PC-9 (cell line): Measurements from ENCODE around the gene AIFM2. TPM values are rescaled to one million over a fixed set of nuclear protein-coding genes. Genes with fewer than 3 reads are reported as not detected.

ENCODE experiments used
- BruUV-seq: library from RNA; stranded (reverse); fragments of 400-500 nt; replicated peaks from 2 replicates; lab custom pipeline; 2021; lab: Mats Ljungman, UMichigan
- CTCF ChIA-PET: fragments of 300-600 bp; sonication (Branson Sonifier 250); formaldehyde crosslinking; loops from one replicate; lab custom pipeline; 2022; ENCODE audit warnings: antibody characterized with exemption; lab: Charles Lee
- POLR2A ChIA-PET: fragments of 300-600 bp; sonication (Branson Sonifier 250); formaldehyde crosslinking; loops from one replicate; lab custom pipeline; 2022; ENCODE audit warnings: antibody characterized with exemption; ENCODE audit not compliant: unreplicated experiment; lab: Charles Lee
- DNase-seq, 2 experiments: peaks; one replicate each; pipeline versions ENCODE4 v3.0.0 to v3.0.0-alpha.2; 2015 to 2022; ENCODE audit warnings: mixed read lengths in 1 of 2
- H2AFZ ChIP-seq: fragments of 200-600 bp; sonication (generic); 2 replicates; pipeline ENCODE4 v1.8.1; 2017; ENCODE audit warnings: antibody characterized with exemption
- H3F3A ChIP-seq: fragments of 200-600 bp; sonication (generic); 2 replicates; pipeline ENCODE4 v1.8.1; 2017; ENCODE audit warnings: antibody characterized with exemption, mild to moderate bottlenecking, low read depth; ENCODE audit not compliant: insufficient read depth
- H3K27ac ChIP-seq: fragments of 200-600 bp; sonication (generic); 2 replicates; pipeline ENCODE4 v1.6.1; 2016; ENCODE audit warnings: mixed run types
- H3K27me3 ChIP-seq: fragments of 200-600 bp; sonication (generic); 2 replicates; pipeline ENCODE4 v1.6.1; 2016; ENCODE audit warnings: low read depth, mixed run types; ENCODE audit not compliant: insufficient read depth
- H3K36me3 ChIP-seq: fragments of 200-600 bp; sonication (generic); 2 replicates; pipeline ENCODE4 v1.6.1; 2016; ENCODE audit warnings: low read depth, mixed run types
- H3K4me1 ChIP-seq: fragments of 200-600 bp; sonication (generic); replicated peaks from 2 replicates; pipeline ENCODE4 v1.6.1; 2016; ENCODE audit warnings: mixed run types; ENCODE audit not compliant: insufficient read depth
- H3K4me2 ChIP-seq: fragments of 200-600 bp; sonication (generic); 2 replicates; pipeline ENCODE4 v1.6.1; 2017; ENCODE audit warnings: mixed run types
- H3K4me3 ChIP-seq: fragments of 200-600 bp; sonication (generic); 2 replicates; pipeline ENCODE4 v1.6.1; 2016; ENCODE audit warnings: mixed run types
- H3K79me2 ChIP-seq: fragments of 200-600 bp; sonication (generic); 2 replicates; pipeline ENCODE4 v1.6.1; 2017; ENCODE audit warnings: low read depth, mixed run types
- H3K9me2 ChIP-seq: fragments of 200-600 bp; sonication (generic); 2 replicates; pipeline ENCODE4 v1.8.1; 2017; ENCODE audit warnings: mild to moderate bottlenecking; ENCODE audit not compliant: insufficient read depth
- H3K9me3 ChIP-seq: fragments of 200-600 bp; sonication (generic); 2 replicates; pipeline ENCODE4 v1.8.1; 2016; ENCODE audit warnings: low read depth; ENCODE audit not compliant: insufficient read depth
- H4K20me1 ChIP-seq: fragments of 200-600 bp; sonication (generic); 2 replicates; pipeline ENCODE4 v1.8.1; 2017; ENCODE audit not compliant: insufficient read depth
- EZH2 ChIP-seq: fragments of 200-600 bp; sonication (generic); IDR thresholded peaks from 2 replicates; pipeline ENCODE4 v1.8.0; 2017; ENCODE audit warnings: antibody characterized with exemption, low read depth
- intact Hi-C: fragments of 100-400 bp; cut with micrococcal nuclease; formaldehyde crosslinking; loops from one replicate; pipeline ENCODE4 v1.10.0; 2022; ENCODE audit not compliant: unreplicated experiment
- total RNA-seq: library from RNA; stranded (reverse); gene quantifications from 2 replicates; pipeline ENCODE4 v1.2.3, GENCODE V29; 2021
- TF ChIP-seq, protein P1 (sequence below): fragments of 200-600 bp; sonication (generic); conservative IDR thresholded peaks from 2 replicates; pipeline ENCODE4 v1.6.1; 2017; ENCODE audit warnings: mixed run types, antibody characterized with exemption, mild to moderate bottlenecking, moderate library complexity

AIFM2 gene
- total RNA-seq, 1 experiment from 2014 or later = 47.0 TPM

DNA sequence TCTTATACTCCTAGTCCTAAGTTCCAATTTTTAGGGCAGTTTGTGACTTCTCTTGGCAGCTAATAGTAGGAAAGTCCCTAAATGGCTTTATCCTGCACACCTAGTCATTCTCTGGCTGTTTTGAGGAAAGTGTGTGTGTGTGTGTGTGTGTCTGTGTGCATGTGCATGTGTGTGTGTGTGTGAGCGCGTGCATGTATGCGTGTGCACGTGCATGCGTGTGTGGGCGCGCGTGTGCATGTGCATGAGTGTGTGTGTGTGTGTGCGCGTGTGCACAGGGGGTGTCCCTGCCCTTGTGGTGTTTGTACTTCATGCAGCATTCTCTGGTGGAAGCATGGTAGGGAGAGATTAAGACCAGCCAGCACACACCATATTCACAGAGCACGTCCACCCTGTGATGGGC is 61.8 kb downstream of the AIFM2 start:
- BruUV-seq = no TSS peak
- Histone ChIP-seq H3K27ac (no peak overlapping the region), H4K20me1 (no peaks in the 10 kb centered on the region), H3K4me1 (no peaks in the 10 kb centered on the region), H3K4me3 (no peak overlapping the region), H3K9me3 (no peaks in the 10 kb centered on the region), H3K79me2 (no peaks in the 10 kb centered on the region), H2AFZ (no peak overlapping the region), H3K9me2 (no peaks in the 10 kb centered on the region), H3K4me2 (no peak overlapping the region), H3F3A (no peaks in the 10 kb centered on the region), H3K27me3 (peaks cover 39% of the 10 kb centered on the region), H3K36me3 (no peaks in the 10 kb centered on the region)
- intact Hi-C loops = no loop called here
- no peak for TF ChIP-seq EZH2
- TF ChIP-seq, protein P1, sequence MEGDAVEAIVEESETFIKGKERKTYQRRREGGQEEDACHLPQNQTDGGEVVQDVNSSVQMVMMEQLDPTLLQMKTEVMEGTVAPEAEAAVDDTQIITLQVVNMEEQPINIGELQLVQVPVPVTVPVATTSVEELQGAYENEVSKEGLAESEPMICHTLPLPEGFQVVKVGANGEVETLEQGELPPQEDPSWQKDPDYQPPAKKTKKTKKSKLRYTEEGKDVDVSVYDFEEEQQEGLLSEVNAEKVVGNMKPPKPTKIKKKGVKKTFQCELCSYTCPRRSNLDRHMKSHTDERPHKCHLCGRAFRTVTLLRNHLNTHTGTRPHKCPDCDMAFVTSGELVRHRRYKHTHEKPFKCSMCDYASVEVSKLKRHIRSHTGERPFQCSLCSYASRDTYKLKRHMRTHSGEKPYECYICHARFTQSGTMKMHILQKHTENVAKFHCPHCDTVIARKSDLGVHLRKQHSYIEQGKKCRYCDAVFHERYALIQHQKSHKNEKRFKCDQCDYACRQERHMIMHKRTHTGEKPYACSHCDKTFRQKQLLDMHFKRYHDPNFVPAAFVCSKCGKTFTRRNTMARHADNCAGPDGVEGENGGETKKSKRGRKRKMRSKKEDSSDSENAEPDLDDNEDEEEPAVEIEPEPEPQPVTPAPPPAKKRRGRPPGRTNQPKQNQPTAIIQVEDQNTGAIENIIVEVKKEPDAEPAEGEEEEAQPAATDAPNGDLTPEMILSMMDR = no peak
- DNase-seq = no peak
- CTCF ChIA-PET = no interaction called here
- POLR2A ChIA-PET = no interaction called here

DNA sequence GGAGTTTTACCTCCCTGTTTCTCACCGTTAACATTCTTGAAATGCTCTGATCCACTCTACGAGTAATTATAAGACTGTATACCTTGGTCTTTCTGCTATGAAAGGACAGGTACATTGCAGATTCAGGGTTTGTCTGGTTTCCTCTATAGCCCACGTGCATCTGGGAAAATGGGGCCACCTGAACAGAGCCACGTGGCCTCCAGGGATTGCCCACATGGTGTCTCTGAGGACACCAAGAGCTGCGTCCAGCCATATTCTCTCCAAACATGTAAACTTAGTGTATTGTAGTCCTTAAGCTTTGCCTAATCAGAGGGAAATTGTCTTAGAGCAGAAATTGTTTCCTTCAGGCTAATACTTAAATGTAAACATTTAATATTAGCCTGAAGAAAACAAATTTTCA is 63.3 kb downstream of the AIFM2 start:
- H3K4me1 ChIP-seq = no peaks in the 10 kb centered on the region
- H3F3A ChIP-seq = no peaks in the 10 kb centered on the region
- no peak for DNase-seq
- no peaks in the 10 kb centered on the region for H3K9me3 ChIP-seq
- no peak overlapping the region for H2AFZ ChIP-seq
- ChIA-PET POLR2A (no interaction called here), CTCF (no interaction called here)
- H3K9me2 ChIP-seq = no peaks in the 10 kb centered on the region
- no peak overlapping the region for H3K4me3 ChIP-seq
- no peak overlapping the region for H3K4me2 ChIP-seq
- H4K20me1 ChIP-seq = no peaks in the 10 kb centered on the region
- intact Hi-C loops = no loop called here
- TF ChIP-seq EZH2 = no peak
- TF ChIP-seq, protein P1 = no peak
- H3K79me2 ChIP-seq = no peaks in the 10 kb centered on the region
- no TSS peak for BruUV-seq
- no peak overlapping the region for H3K27ac ChIP-seq
- H3K27me3 ChIP-seq = peaks cover 24% of the 10 kb centered on the region
- no peaks in the 10 kb centered on the region for H3K36me3 ChIP-seq

DNA sequence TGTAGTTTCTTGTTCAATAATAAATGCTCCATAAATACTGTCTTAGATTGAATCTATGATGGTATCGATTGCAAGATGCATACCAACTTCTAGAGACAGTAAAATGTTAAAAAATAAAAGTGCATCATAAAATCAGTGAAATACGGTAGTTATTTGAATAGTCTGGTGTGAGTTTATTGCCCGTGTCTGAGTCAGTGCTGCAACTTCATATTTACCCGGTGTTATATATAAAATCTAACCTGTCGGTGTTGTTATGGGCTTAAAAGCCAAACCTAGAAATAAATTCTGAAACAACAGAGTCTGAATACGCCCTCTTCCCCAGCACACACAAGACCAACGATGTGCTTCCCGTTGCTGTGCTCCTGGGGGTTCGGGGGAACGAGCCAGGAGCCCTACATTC is 63.7 kb downstream of the AIFM2 start:
- CTCF ChIA-PET = no interaction called here
- no peak overlapping the region for H3K4me2 ChIP-seq
- H3K9me2 ChIP-seq = no peaks in the 10 kb centered on the region
- H3K27me3 ChIP-seq = peaks cover 20% of the 10 kb centered on the region
- H3K36me3 ChIP-seq = no peaks in the 10 kb centered on the region
- POLR2A ChIA-PET = no interaction called here
- H2AFZ ChIP-seq = no peak overlapping the region
- no peaks in the 10 kb centered on the region for H3F3A ChIP-seq
- intact Hi-C loops = no loop called here
- H3K9me3 ChIP-seq = no peaks in the 10 kb centered on the region
- no peak for TF ChIP-seq EZH2
- TF ChIP-seq, protein P1 = no peak
- DNase-seq = no peak
- BruUV-seq = no TSS peak
- H3K4me3 ChIP-seq = no peak overlapping the region
- no peaks in the 10 kb centered on the region for H3K4me1 ChIP-seq
- H3K27ac ChIP-seq = no peak overlapping the region
- no peaks in the 10 kb centered on the region for H3K79me2 ChIP-seq
- H4K20me1 ChIP-seq = no peaks in the 10 kb centered on the region
